HG02642 (cell line): Measurements from ENCODE around the gene AADAC.
A peak's percentile ranks its signal among the peaks of the same experiment; 100 is the strongest.
"Not testable (repeated sequence)": the region's sequence is repeated elsewhere in the genome, so short reads cannot be mapped to it uniquely, and the experiment has no call there.

ENCODE experiments used
- ATAC-seq: cut with Tn5 transposase; IDR thresholded peaks from one replicate; pipeline ENCODE4 v1.9.1; 2021; ENCODE audit warnings: mild to moderate bottlenecking; ENCODE audit not compliant: unreplicated experiment, poor library complexity

AADAC gene

GRCh38 chr3:151796105-151796680, 17.7 kb upstream of the AADAC start:
- no peak for ATAC-seq

GRCh38 chr3:151798466-151798865, 15.4 kb upstream of the AADAC start:
- no peak for ATAC-seq

GRCh38 chr3:151800431-151800830, 13.5 kb upstream of the AADAC start:
- ATAC-seq, result no peak

- ATAC-seq, result no peak
These were observed 9.6 kb upstream of the AADAC start for GRCh38 chr3:151804267-151804666.

- no peak for ATAC-seq
These were observed 7.1 kb upstream of the AADAC start for GRCh38 chr3:151806838-151807237.

- ATAC-seq, result not testable (repeated sequence)
These were observed 5.0 kb upstream of the AADAC start for GRCh38 chr3:151808926-151809325.

GRCh38 chr3:151811474-151811873, 2.4 kb upstream of the AADAC start:
- ATAC-seq, result no peak

GRCh38 chr3:151814588-151814987, 672 bp downstream of the AADAC start:
- no peak for ATAC-seq

- no peak for ATAC-seq
These were observed 2.2 kb downstream of the AADAC start for GRCh38 chr3:151816091-151816604.

GRCh38 chr3:151817473-151817872, 3.6 kb downstream of the AADAC start:
- no peak for ATAC-seq

- ATAC-seq, result no peak
These were observed 4.4 kb downstream of the AADAC start for GRCh38 chr3:151818361-151818760.

GRCh38 chr3:151819910-151820309, 6.0 kb downstream of the AADAC start:
- ATAC-seq, result no peak

- ATAC-seq, result no peak
These were observed 13.9 kb downstream of the AADAC start for GRCh38 chr3:151827816-151828215.

- ATAC-seq, result no peak
These were observed 22.0 kb downstream of the AADAC start for GRCh38 chr3:151835751-151836525.

- ATAC-seq, result no peak
These were observed 23.1 kb downstream of the AADAC start for GRCh38 chr3:151837057-151837456.

GRCh38 chr3:151838574-151839312, 24.8 kb downstream of the AADAC start:
- ATAC-seq, result peak; percentile 76

GRCh38 chr3:151839313-151839631, 25.4 kb downstream of the AADAC start:
- ATAC-seq, result no peak

GRCh38 chr3:151841801-151842200, 27.9 kb downstream of the AADAC start:
- ATAC-seq, result no peak

- ATAC-seq, result no peak
These were observed 29.4 kb downstream of the AADAC start for GRCh38 chr3:151843275-151843674.

GRCh38 chr3:151845306-151845905, 31.5 kb downstream of the AADAC start:
- ATAC-seq, result no peak

- ATAC-seq, result not testable (repeated sequence)
These were observed 36.1 kb downstream of the AADAC start for GRCh38 chr3:151850065-151850464.
